PC-3 (cell line): ENCODE results near the gene NCAPD2. TPM values are rescaled to one million over a fixed set of nuclear protein-coding genes. Genes with fewer than 3 reads are reported as not detected.

Experiments
- ATAC-seq: fragments of 200-7000 bp; cut with Tn5 transposase; 2 replicates; pipeline ENCODE4 v1.9.1; 2020; ENCODE audit warnings: mild to moderate bottlenecking, moderate library complexity
- BruUV-seq: library from RNA; stranded (reverse); fragments of 400-500 nt; replicated peaks from 2 replicates; lab custom pipeline; 2021; lab: Mats Ljungman, UMichigan
- CTCF ChIA-PET: fragments of 300-600 bp; sonication (Branson Sonifier 250); formaldehyde crosslinking; loops from one replicate; lab custom pipeline; 2022; ENCODE audit warnings: antibody characterized with exemption; lab: Charles Lee
- POLR2A ChIA-PET: fragments of 300-600 bp; sonication (Branson Sonifier 250); formaldehyde crosslinking; loops from one replicate; lab custom pipeline; 2022; ENCODE audit warnings: antibody characterized with exemption; ENCODE audit not compliant: unreplicated experiment; lab: Charles Lee
- DNase-seq: peaks from one replicate; pipeline ENCODE4 v3.0.0-alpha.2; 2015
- H2AFZ ChIP-seq: fragments of 300-600 bp; sonication (generic); 2 replicates; pipeline ENCODE4 v1.6.0; 2016; ENCODE audit warnings: antibody characterized with exemption, low read length
- H3F3A ChIP-seq: fragments of 300-600 bp; sonication (generic); one replicate; pipeline ENCODE4 v1.6.0; 2017; ENCODE audit warnings: antibody characterized with exemption, low read length, control low read depth, mild to moderate bottlenecking; ENCODE audit not compliant: unreplicated experiment
- H3K27ac ChIP-seq: fragments of 300-600 bp; sonication (generic); 2 replicates; pipeline ENCODE4 v1.5.1; 2016; ENCODE audit warnings: mild to moderate bottlenecking, low read length
- H3K27me3 ChIP-seq: fragments of 300-600 bp; sonication (generic); 2 replicates; pipeline ENCODE4 v1.6.1; 2016; ENCODE audit warnings: low read length, mixed read lengths
- H3K36me3 ChIP-seq: fragments of 300-600 bp; sonication (generic); 2 replicates; pipeline ENCODE4 v1.6.1; 2016; ENCODE audit warnings: low read depth, mixed run types, low read length, mixed read lengths
- H3K4me1 ChIP-seq: fragments of 300-600 bp; sonication (generic); 2 replicates; pipeline ENCODE4 v1.5.1; 2016; ENCODE audit warnings: low read length; ENCODE audit not compliant: insufficient read depth
- H3K4me2 ChIP-seq: fragments of 300-600 bp; sonication (generic); 2 replicates; pipeline ENCODE4 v1.6.0; 2016; ENCODE audit warnings: low read length
- H3K4me3 ChIP-seq: fragments of 300-600 bp; sonication (generic); 2 replicates; pipeline ENCODE4 v1.5.1; 2016; ENCODE audit warnings: mild to moderate bottlenecking, low read length, mixed read lengths
- H3K79me2 ChIP-seq: fragments of 300-600 bp; sonication (generic); 2 replicates; pipeline ENCODE4 v1.6.1; 2017; ENCODE audit warnings: low read length, mixed read lengths
- H3K9ac ChIP-seq: fragments of 300-600 bp; sonication (generic); 2 replicates; pipeline ENCODE4 v1.6.0; 2016; ENCODE audit warnings: mild to moderate bottlenecking, low read length
- H3K9me2 ChIP-seq: fragments of 300-600 bp; sonication (generic); replicated peaks from 2 replicates; pipeline ENCODE4 v1.6.1; 2016; ENCODE audit warnings: mixed run types, low read length, mixed read lengths
- H3K9me3 ChIP-seq: fragments of 300-600 bp; sonication (generic); 2 replicates; pipeline ENCODE4 v1.6.1; 2016; ENCODE audit warnings: low read length, mixed read lengths
- H4K20me1 ChIP-seq: fragments of 300-600 bp; sonication (generic); 2 replicates; pipeline ENCODE4 v1.6.1; 2016; ENCODE audit warnings: low read length, mixed read lengths
- CTCF ChIP-seq: fragments of 300-600 bp; sonication (generic); conservative IDR thresholded peaks from 2 replicates; pipeline ENCODE4 v1.5.1; 2017; ENCODE audit warnings: antibody characterized with exemption, low read depth, mild to moderate bottlenecking, low read length
- EZH2 ChIP-seq: fragments of 300-600 bp; sonication (generic); IDR thresholded peaks from one replicate; pipeline ENCODE4 v1.6.1; 2017; ENCODE audit warnings: antibody characterized with exemption, mild to moderate bottlenecking, low read length; ENCODE audit not compliant: unreplicated experiment
- EZH2phosphoT487 ChIP-seq: fragments of 300-600 bp; sonication (generic); IDR thresholded peaks from 2 replicates; pipeline ENCODE4 v1.6.1; 2018; ENCODE audit warnings: mild to moderate bottlenecking, antibody characterized with exemption, low read length, borderline replicate concordance
- intact Hi-C: fragments of 100-400 bp; cut with micrococcal nuclease; formaldehyde crosslinking; loops from 2 replicates; pipeline ENCODE4 v1.9.0; 2023
- total RNA-seq: library from RNA; depleted of rRNA; stranded (reverse); fragments of >200 nt; gene quantifications from 2 replicates; pipeline ENCODE4 v1.2.3, GENCODE V29; 2014

The NCAPD2 gene
- total RNA-seq, 1 experiment from 2014 or later, result 105 TPM

GRCh38 chr12:6461401-6462233 lies 32.3 kb upstream of the NCAPD2 start:
- H3K4me1 ChIP-seq, result no peaks in the 10 kb centered on the region
- H3F3A ChIP-seq, result no peaks in the 10 kb centered on the region
- no peaks in the 10 kb centered on the region for H3K27me3 ChIP-seq
- H3K9me3 ChIP-seq, result no peaks in the 10 kb centered on the region
- no peak overlapping the region for H3K4me2 ChIP-seq
- no peaks in the 10 kb centered on the region for H3K79me2 ChIP-seq
- POLR2A ChIA-PET, result no interaction called here
- no peaks in the 10 kb centered on the region for H4K20me1 ChIP-seq
- H3K9ac ChIP-seq, result no peak overlapping the region
- peaks cover 4% of the 10 kb centered on the region; the same call in 1 of the 2 replicates for H3K36me3 ChIP-seq
- no peak overlapping the region for H3K4me3 ChIP-seq
- H3K9me2 ChIP-seq, result no peaks in the 10 kb centered on the region
- no peak overlapping the region for H3K27ac ChIP-seq
- no peak for ATAC-seq
- TF ChIP-seq EZH2phosphoT487 (no peak), CTCF (no peak), EZH2 (no peak)
- CTCF ChIA-PET, result no interaction called here
- BruUV-seq, result no TSS peak
- H2AFZ ChIP-seq, result no peak overlapping the region
- intact Hi-C loops, result no loop called here
- no peak for DNase-seq

GRCh38 chr12:6462234-6462995 lies 31.5 kb upstream of the NCAPD2 start:
- ChIA-PET CTCF (no interaction called here), POLR2A (no interaction called here)
- H3K4me3 ChIP-seq, result no peak overlapping the region
- no peak overlapping the region for H3K9ac ChIP-seq
- no peak for TF ChIP-seq EZH2
- no peak for TF ChIP-seq CTCF
- TF ChIP-seq EZH2phosphoT487, result no peak
- H3K27ac ChIP-seq, result no peak overlapping the region
- H3K4me1 ChIP-seq, result no peaks in the 10 kb centered on the region
- H3F3A ChIP-seq, result no peaks in the 10 kb centered on the region
- DNase-seq, result no peak
- H4K20me1 ChIP-seq, result no peaks in the 10 kb centered on the region
- ATAC-seq, result no peak
- H3K9me2 ChIP-seq, result no peaks in the 10 kb centered on the region
- BruUV-seq, result no TSS peak
- H3K79me2 ChIP-seq, result no peaks in the 10 kb centered on the region
- intact Hi-C loops, result no loop called here
- no peak overlapping the region for H3K4me2 ChIP-seq
- no peak overlapping the region for H2AFZ ChIP-seq
- H3K9me3 ChIP-seq, result no peaks in the 10 kb centered on the region
- peaks cover 4% of the 10 kb centered on the region; the same call in 1 of the 2 replicates for H3K36me3 ChIP-seq
- H3K27me3 ChIP-seq, result no peaks in the 10 kb centered on the region
